Mucosa of descending colon (tissue), 3 donors: ENCODE measurements around the gene VPS8. TPM values are rescaled to one million over a fixed set of nuclear protein-coding genes. Genes with fewer than 3 reads are reported as not detected.

Source experiments
- ATAC-seq: fragments of 200-7000 bp; cut with Tn5 transposase; one replicate; pipeline ENCODE4 v1.9.1; 2020; ENCODE audit warnings: mild to moderate bottlenecking, moderate library complexity
- DNase-seq, 3 donors: peaks; one replicate each; pipeline ENCODE4 v3.0.0-alpha.2; 2020
- H3K36me3 ChIP-seq: fragments of 200-600 bp; one replicate; pipeline ENCODE4 v1.8.0; 2021; ENCODE audit warnings: low read depth, mild to moderate bottlenecking
- H3K4me1 ChIP-seq: fragments of 200-600 bp; one replicate; pipeline ENCODE4 v1.8.0; 2021; ENCODE audit warnings: low read depth, mild to moderate bottlenecking
- H3K4me3 ChIP-seq: fragments of 200-600 bp; one replicate; pipeline ENCODE4 v1.8.0; 2021; ENCODE audit warnings: mild to moderate bottlenecking
- H3K9me3 ChIP-seq: fragments of 200-600 bp; one replicate; pipeline ENCODE4 v1.8.0; 2021; ENCODE audit warnings: mild to moderate bottlenecking
- CTCF ChIP-seq: fragments of 200-600 bp; IDR thresholded peaks from one replicate; pipeline ENCODE4 v1.8.0; 2022; ENCODE audit warnings: antibody characterized with exemption, mild to moderate bottlenecking
- intact Hi-C, 2 donors: fragments of 100-400 bp; cut with DNase I in 1 of 2; cut with micrococcal nuclease in 1 of 2; formaldehyde crosslinking; loops; one replicate each; pipeline versions ENCODE4 v1.11.0 to v1.11.1; 2022; cut with DNase I, micrococcal nuclease
- total RNA-seq, 3 donors: library from RNA; stranded (reverse); fragmentation: NEBNext Ultra II Directional in 2 of 3; extraction: Animal tissue kit (Norgen Biotek cat#: 25700) in 2 of 3; gene quantifications; one replicate each; pipeline versions ENCODE4 v1.2.1 to v1.2.4, GENCODE V29; 2021 to 2023
- donor health status: DM: no; HTN: no; CAD: no; lungs with moderate emphysema.
- donor health status: DM: no; HTN: no; CAD: no.
- donor health status: DM: no; HTN: yes; CAD: no.

The VPS8 gene
- total RNA-seq, 3 donors from 2014 or later = 57.6 to 92.6 (median 74.7) TPM

GRCh38 chr3:184965639-184966430 is 153.9 kb downstream of the VPS8 start:
- H3K36me3 ChIP-seq = no peaks in the 10 kb centered on the region
- intact Hi-C loops = no loop called here
- no peak for TF ChIP-seq CTCF
- H3K4me3 ChIP-seq = no peak overlapping the region
- ATAC-seq = no peak
- H3K4me1 ChIP-seq = no peaks in the 10 kb centered on the region
- no peak for DNase-seq
- no peaks in the 10 kb centered on the region for H3K9me3 ChIP-seq

GRCh38 chr3:184968115-184968514 is 156.1 kb downstream of the VPS8 start:
- Histone ChIP-seq H3K36me3 (no peaks in the 10 kb centered on the region), H3K4me3 (no peak overlapping the region), H3K4me1 (no peaks in the 10 kb centered on the region), H3K9me3 (no peaks in the 10 kb centered on the region)
- no peak for DNase-seq
- no peak for ATAC-seq
- TF ChIP-seq CTCF = no peak
- intact Hi-C loops = no loop called here

- ATAC-seq (peak; percentile 80), DNase-seq (no peak)
- H3K36me3 ChIP-seq = no peaks in the 10 kb centered on the region
- intact Hi-C loops = no loop called here
- H3K4me1 ChIP-seq = no peaks in the 10 kb centered on the region
- no peak overlapping the region for H3K4me3 ChIP-seq
- H3K9me3 ChIP-seq = no peaks in the 10 kb centered on the region
- TF ChIP-seq CTCF = no peak
Observed at GRCh38 chr3:184970186-184970585, 158.2 kb downstream of the VPS8 start.

- ATAC-seq (no peak), DNase-seq (no peak)
- intact Hi-C loops = no loop called here
- Histone ChIP-seq H3K9me3 (no peaks in the 10 kb centered on the region), H3K36me3 (no peaks in the 10 kb centered on the region), H3K4me3 (no peak overlapping the region), H3K4me1 (peaks cover 4% of the 10 kb centered on the region)
- no peak for TF ChIP-seq CTCF
Observed at GRCh38 chr3:184977796-184978195, 165.8 kb downstream of the VPS8 start.

GRCh38 chr3:184981071-184981470 is 169.1 kb downstream of the VPS8 start:
- intact Hi-C loops = no loop called here
- no peak overlapping the region for H3K4me3 ChIP-seq
- ATAC-seq (peak; percentile 99), DNase-seq (peak; percentile 62 to 70 (median 70))
- H3K4me1 ChIP-seq = peaks cover 4% of the 10 kb centered on the region
- TF ChIP-seq CTCF = no peak
- no peaks in the 10 kb centered on the region for H3K36me3 ChIP-seq
- H3K9me3 ChIP-seq = no peaks in the 10 kb centered on the region
